Erythroblast (primary cell): ENCODE results near the gene SEPTIN6.
A peak's percentile ranks its signal among the peaks of the same experiment; 100 is the strongest.

Experiments
- GATA1 ChIP-seq: IDR thresholded peaks from 2 replicates; pipeline ENCODE4 v1.6.1; 2011; ENCODE audit warnings: low read depth, mild to moderate bottlenecking, control low read depth, low read length, moderate library complexity
- POLR2A ChIP-seq: IDR thresholded peaks from 2 replicates; pipeline ENCODE4 v1.6.1; 2011; ENCODE audit warnings: mild to moderate bottlenecking, low read length

DNA sequence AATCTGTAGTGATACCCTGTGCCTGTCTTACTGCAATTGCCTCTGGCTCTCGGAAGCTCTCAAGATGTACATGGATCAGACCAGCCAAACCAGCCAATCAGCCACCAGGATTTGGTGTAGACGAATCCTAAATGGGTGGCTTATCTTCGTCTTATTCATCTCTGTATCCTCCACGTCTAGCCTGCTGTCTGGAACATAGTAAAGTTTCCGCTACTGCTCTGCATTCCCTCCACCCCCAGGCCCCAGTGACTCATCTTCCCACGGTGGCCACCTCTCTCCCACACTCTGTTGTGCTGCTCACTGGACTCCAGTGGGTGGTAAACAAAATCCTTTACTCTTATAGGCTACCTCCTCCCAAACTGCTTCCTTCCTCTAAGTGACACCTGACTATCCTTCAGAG, 37.8 kb downstream of the SEPTIN6 start:
- TF ChIP-seq POLR2A = peak; percentile 19
- TF ChIP-seq GATA1 = no peak
